GM12878 (cell line): ENCODE results near the gene USE1. TPM values are rescaled to one million over a fixed set of nuclear protein-coding genes. Genes with fewer than 3 reads are reported as not detected.

Experiments
- ATAC-seq: fragments of 200-7000 bp; cut with Tn5 transposase; 3 replicates; pipeline ENCODE4 v1.9.1; 2020; ENCODE audit warnings: mild to moderate bottlenecking, moderate library complexity
- Bru-seq: library from RNA; stranded (reverse); fragments of 400-500 nt; gene quantifications from one replicate; lab custom pipeline; 2021; lab: Mats Ljungman, UMichigan
- BruChase-seq, 2 experiments: library from RNA; stranded (reverse); fragments of 400-500 nt; gene quantifications; one replicate each; lab custom pipeline; 2021; lab: Mats Ljungman, UMichigan
- BruUV-seq: library from RNA; stranded (reverse); fragments of 400-500 nt; replicated peaks from 2 replicates; lab custom pipeline; 2021; lab: Mats Ljungman, UMichigan
- CTCF ChIA-PET: fragments of 300-600 bp; sonication (Branson Sonifier 250); formaldehyde crosslinking; extraction: SDS; loops from one replicate; lab custom pipeline; 2021; ENCODE audit warnings: inconsistent platforms; lab: Yijun Ruan, JAX
- POLR2A ChIA-PET: fragments of 350-600 bp; formaldehyde crosslinking; extraction: SDS; loops from one replicate; lab custom pipeline; 2021; ENCODE audit warnings: inconsistent platforms; lab: Charles Lee
- RAD21 ChIA-PET: fragments of 300-600 bp; sonication (Branson Sonifier 250); formaldehyde crosslinking; loops from one replicate; lab custom pipeline; 2023; ENCODE audit warnings: antibody characterized with exemption; ENCODE audit not compliant: unreplicated experiment; lab: Charles Lee
- SMC1A ChIA-PET: fragments of 300-600 bp; sonication (Branson Sonifier 250); formaldehyde crosslinking; loops from one replicate; lab custom pipeline; 2023; ENCODE audit not compliant: unreplicated experiment, uncharacterized antibody; lab: Charles Lee
- DNase-seq: peaks from one replicate; pipeline ENCODE4 v3.0.0-alpha.2; 2011; ENCODE audit warnings: low read depth, low spot score
- FAIRE-seq: peaks from 3 replicates; lab custom pipeline; 2011; peaks lifted over from hg19 to GRCh38; lab: Jason Lieb, UNC
- H2AFZ ChIP-seq: 2 replicates; pipeline ENCODE4 v1.6.0; 2011; ENCODE audit warnings: low read depth, low read length, control low read depth; ENCODE audit not compliant: control insufficient read depth
- H3K27ac ChIP-seq: 2 replicates; pipeline ENCODE4 v1.5.1; 2011; ENCODE audit warnings: control low read depth; ENCODE audit not compliant: control insufficient read depth, insufficient read depth
- H3K27me3 ChIP-seq, 2 experiments: replicated peaks in 1 of 2; 2 replicates each; pipeline versions ENCODE4 v1.6.0 to v1.6.1; 2011; ENCODE audit warnings: low read length in 1 of 2; ENCODE audit not compliant: control insufficient read depth in 2 of 2, insufficient read depth in 2 of 2
- H3K36me3 ChIP-seq, 2 experiments: 2 replicates each; pipeline ENCODE4 v1.5.1; 2011; ENCODE audit warnings: low read length in 1 of 2; ENCODE audit not compliant: control insufficient read depth in 2 of 2, insufficient read depth in 2 of 2
- H3K4me1 ChIP-seq: 2 replicates; pipeline ENCODE4 v1.6.1; 2011; ENCODE audit warnings: mild to moderate bottlenecking, low read length, moderate library complexity, mixed read lengths; ENCODE audit not compliant: control insufficient read depth, insufficient read depth
- H3K4me2 ChIP-seq: 2 replicates; pipeline ENCODE4 v1.6.0; 2011; ENCODE audit warnings: control low read depth; ENCODE audit not compliant: control insufficient read depth, insufficient read depth
- H3K4me3 ChIP-seq: fragments of 200-600 bp; sonication (generic); 2 replicates; pipeline ENCODE4 v1.5.1; 2016
- H3K79me2 ChIP-seq: 2 replicates; pipeline ENCODE4 v1.6.0; 2011; ENCODE audit warnings: low read length; ENCODE audit not compliant: control insufficient read depth, insufficient read depth
- H3K9ac ChIP-seq: 2 replicates; pipeline ENCODE4 v1.8.0; 2011; ENCODE audit warnings: low read length, control low read depth, mixed read lengths; ENCODE audit not compliant: control insufficient read depth, insufficient read depth
- H3K9me3 ChIP-seq: replicated peaks from 3 replicates; pipeline ENCODE4 v1.5.1; 2011; ENCODE audit warnings: mild to moderate bottlenecking, low read length; ENCODE audit not compliant: control insufficient read depth, insufficient read depth
- H4K20me1 ChIP-seq: 2 replicates; pipeline ENCODE4 v1.6.0; 2011; ENCODE audit not compliant: control insufficient read depth, insufficient read depth
- CBFB ChIP-seq: IDR thresholded peaks from 2 replicates; pipeline ENCODE4 v1.6.1; 2016; ENCODE audit warnings: antibody characterized with exemption, low read depth
- CEBPB ChIP-seq, 2 experiments: fragments of 150-350 bp in 1 of 2; IDR thresholded peaks; 2 replicates each; pipeline ENCODE4 v1.6.1; 2012 to 2014; ENCODE audit warnings: low read depth in 2 of 2, low read length in 2 of 2, borderline replicate concordance in 1 of 2, inconsistent platforms in 1 of 2
- CHD1 ChIP-seq: IDR thresholded peaks from 2 replicates; pipeline ENCODE4 v1.6.1; 2012; ENCODE audit warnings: low read depth, low read length, improper control_type of control experiment
- ESRRA ChIP-seq: IDR thresholded peaks from 2 replicates; pipeline ENCODE4 v1.6.1; 2012; ENCODE audit warnings: mild to moderate bottlenecking, low read length, improper control_type of control experiment
- FOXK2 ChIP-seq: fragments of 450-650 bp; IDR thresholded peaks from 2 replicates; pipeline ENCODE4 v1.6.1; 2017; ENCODE audit warnings: mild to moderate bottlenecking, moderate library complexity
- IKZF1 ChIP-seq: fragments of 450-650 bp; conservative IDR thresholded peaks from 2 replicates; pipeline ENCODE4 v1.6.1; 2017; ENCODE audit warnings: antibody characterized with exemption, mild to moderate bottlenecking
- IKZF2 ChIP-seq, 2 experiments: fragments of 450-650 bp; IDR thresholded peaks; 2 replicates each; pipeline ENCODE4 v1.6.1; 2017; ENCODE audit warnings: mild to moderate bottlenecking in 2 of 2, moderate library complexity in 2 of 2
- KDM1A ChIP-seq: fragments of 200-600 bp; sonication (generic); IDR thresholded peaks from 2 replicates; pipeline ENCODE4 v1.6.1; 2016; ENCODE audit warnings: borderline replicate concordance
- LARP7 ChIP-seq: fragments of 450-650 bp; IDR thresholded peaks from 2 replicates; pipeline ENCODE4 v1.6.1; 2017; ENCODE audit warnings: mild to moderate bottlenecking
- MTA3 ChIP-seq: IDR thresholded peaks from 2 replicates; pipeline ENCODE4 v1.6.1; 2012; ENCODE audit warnings: low read length, inconsistent platforms, borderline replicate concordance
- NFXL1 ChIP-seq: fragments of 450-650 bp; IDR thresholded peaks from 2 replicates; pipeline ENCODE4 v1.6.1; 2017; ENCODE audit warnings: antibody characterized with exemption, mild to moderate bottlenecking, borderline replicate concordance
- RAD21 ChIP-seq: IDR thresholded peaks from 2 replicates; pipeline ENCODE4 v1.6.1; 2011; ENCODE audit warnings: mild to moderate bottlenecking, low read depth, low read length, moderate library complexity; ENCODE audit not compliant: insufficient read depth
- RELA ChIP-seq: fragments of 450-650 bp; IDR thresholded peaks from 2 replicates; pipeline ENCODE4 v1.8.0; 2014; ENCODE audit warnings: borderline replicate concordance; ENCODE audit not compliant: partially characterized antibody
- SMAD5 ChIP-seq: IDR thresholded peaks from 2 replicates; pipeline ENCODE4 v1.6.1; 2016; ENCODE audit warnings: antibody characterized with exemption, low read depth
- SREBF1 ChIP-seq: IDR thresholded peaks from 2 replicates; pipeline ENCODE4 v1.6.1; 2012; ENCODE audit warnings: mild to moderate bottlenecking, low read length
- STAT1 ChIP-seq: fragments of 450-650 bp; conservative IDR thresholded peaks from 2 replicates; pipeline ENCODE4 v1.6.1; 2014; ENCODE audit warnings: antibody characterized with exemption, mild to moderate bottlenecking
- TCF7 ChIP-seq: IDR thresholded peaks from 2 replicates; pipeline ENCODE4 v1.6.1; 2014; ENCODE audit warnings: antibody characterized with exemption, borderline replicate concordance
- YBX1 ChIP-seq: fragments of 450-650 bp; IDR thresholded peaks from 2 replicates; pipeline ENCODE4 v1.6.1; 2016; ENCODE audit warnings: antibody characterized with exemption
- ZNF207 ChIP-seq: fragments of 450-650 bp; IDR thresholded peaks from 2 replicates; pipeline ENCODE4 v1.6.1; 2014; ENCODE audit warnings: antibody characterized with exemption, mild to moderate bottlenecking, borderline replicate concordance
- ZNF384 ChIP-seq: IDR thresholded peaks from 2 replicates; pipeline ENCODE4 v1.6.1; 2012; ENCODE audit warnings: low read depth, mild to moderate bottlenecking, low read length, improper control_type of control experiment, borderline replicate concordance
- ZNF622 ChIP-seq: fragments of 450-650 bp; IDR thresholded peaks from 2 replicates; pipeline ENCODE4 v1.6.1; 2017; ENCODE audit warnings: mild to moderate bottlenecking, inconsistent platforms
- ZZZ3 ChIP-seq: IDR thresholded peaks from 2 replicates; pipeline ENCODE4 v1.6.1; 2011; ENCODE audit warnings: low read depth; ENCODE audit not compliant: control insufficient read depth, insufficient read length
- WGBS: methylation state at CpG from one replicate; pipeline ENCODE4 v1.1.6; 2016; ENCODE audit warnings: low lambda C conversion rate; ENCODE audit not compliant: insufficient replicate concordance, insufficient coverage; ENCODE audit errors: missing lambda C conversion rate; 5-methylcytosine and 5-hydroxymethylcytosine counted together
- in situ Hi-C: fragments of 300-500 bp; cut with MboI; formaldehyde crosslinking; loops from 9 replicates; pipeline ENCODE4 v1.14.3; 2018; ENCODE audit warnings: mixed read lengths
- intact Hi-C: fragments of 100-400 bp; cut with micrococcal nuclease; formaldehyde crosslinking; loops from one replicate; pipeline ENCODE4 v1.14.2; 2022; ENCODE audit not compliant: unreplicated experiment
- long read RNA-seq, 2 experiments: library from polyadenylated mRNA; unstranded; transcript quantifications; one replicate each; pipeline ENCODE4 v2.0.0, GENCODE V29; 2019 to 2020
- polyA minus RNA-seq, 3 experiments: library from RNA; depleted of rRNA, polyadenylated mRNA; stranded (reverse); fragments of >200 nt; gene quantifications; 2 replicates each; pipeline ENCODE4 v1.2.3, GENCODE V29; 2011
- polyA plus RNA-seq, 11 experiments: library from polyadenylated mRNA; depleted of rRNA in 4 of 11; unstranded in 6 of 11; stranded (reverse) in 5 of 11; fragments of >200 nt; fragmentation: Nextera tagmentation in 4 of 11; fragmentation: Illumina TruSeq in 1 of 11; extraction: Ambion mirVana in 4 of 11; extraction: Trizol in 1 of 11; gene quantifications; 1 replicate in 1 of 11; 2 replicates in 10 of 11; pipeline versions ENCODE4 v1.2.1 to v1.2.3, GENCODE V29; 2011 to 2016; ENCODE audit warnings: inconsistent platforms in 2 of 11, missing spikeins in 2 of 11, low read depth in 1 of 11
- total RNA-seq, 4 experiments: library from RNA; depleted of rRNA in 3 of 4; stranded (reverse); fragments of >200 nt in 3 of 4; fragmentation: Illumina TruSeq in 1 of 4; extraction: Trizol in 1 of 4; gene quantifications; 2 replicates each; pipeline versions ENCODE4 v1.2.1 to v1.2.3, GENCODE V29; 2013 to 2021

USE1 gene
- 12.2 and 13.0 TPM in 2 replicates for total RNA-seq (2013; cell fraction: nucleolus; rRNA removed)
- total RNA-seq (2014; rRNA removed) (10.9 and 16.7 TPM in 2 replicates), total RNA-seq (2014; rRNA removed; fragmentation: Illumina TruSeq; extraction: Trizol) (11.4 and 13.6 TPM in 2 replicates), total RNA-seq (2021) (18.6 and 19.6 TPM in 2 replicates), polyA plus RNA-seq (2011; rRNA removed) (7.4 and 13.8 TPM in 2 replicates), polyA plus RNA-seq (2014; fragmentation: Illumina TruSeq; extraction: Trizol) (3.7 and 9.7 TPM in 2 replicates), polyA plus RNA-seq (2014; fragmentation: Nextera tagmentation; extraction: Ambion mirVana) (10 to 100 TPM in 1 of 2 experiments, 1 to 10 TPM in 1; 9.7 to 15.4 TPM), polyA plus RNA-seq (2014; rRNA removed) (23.3 and 24.0 TPM in 2 replicates), polyA plus RNA-seq (2016; fragmentation: Nextera tagmentation; extraction: Ambion mirVana) (10 to 100 TPM; 18.1 to 23.7 TPM), polyA minus RNA-seq (2011; rRNA and poly(A)+ RNA removed) (5.6 and 6.7 TPM in 2 replicates), Bru-seq, nascent RNA (percentile 66 among the genes with signal in this experiment), BruChase-seq, experiment 1, labeled RNA remaining after a 6-hour chase (percentile 83 among the genes with signal in this experiment), BruChase-seq, experiment 2, labeled RNA remaining after a 2-hour chase (percentile 64 among the genes with signal in this experiment)
- 25.4 TPM for polyA plus RNA-seq (2011; ENCODE audit: low read depth)
- 16.2 and 19.0 TPM in 2 replicates for polyA plus RNA-seq (2011; cell fraction: cytosol; rRNA removed)
- polyA plus RNA-seq (2011; cell fraction: nucleus; rRNA removed) = 23.2 and 23.5 TPM in 2 replicates
- 29.7 and 29.8 TPM in 2 replicates for polyA plus RNA-seq (2012)
- polyA minus RNA-seq (2011; cell fraction: cytosol; rRNA and poly(A)+ RNA removed) = 2.4 and 5.4 TPM in 2 replicates
- 4.0 and 6.0 TPM in 2 replicates for polyA minus RNA-seq (2011; cell fraction: nucleus; rRNA and poly(A)+ RNA removed)
- long read RNA-seq, experiment 1 = 0 reads
- long read RNA-seq, experiment 2, partial matches to known transcripts = 0 of 2 reads
- long read RNA-seq, experiment 2, other reads (novel, unspliced or antisense) = 1 of 2 reads

- BruUV-seq = no TSS peak
- Histone ChIP-seq H3K9ac (peak within 1 kb of the TSS; percentile 80), H3K36me3 (peaks cover 9 to 14% of the 10 kb centered on the region in 2 experiments; a peak in 3 of 4 replicates), H3K27ac (peak within 1 kb of the TSS; percentile 80), H3K27me3 (no peaks in the 10 kb centered on the region), H4K20me1 (no peaks in the 10 kb centered on the region), H3K9me3 (no peaks in the 10 kb centered on the region), H2AFZ (peak within 1 kb of the TSS; percentile 76), H3K79me2 (no peaks in the 10 kb centered on the region; the same call in 1 of the 2 replicates), H3K4me3 (peak within 1 kb of the TSS; percentile 67), H3K4me2 (peak within 1 kb of the TSS; percentile 98), H3K4me1 (peaks cover 13% of the 10 kb centered on the region)
- ChIA-PET CTCF (interaction anchor here (0.6 to 2.4 kb wide), 8 partner anchors 9 to 501 kb away, joined by 3 to 9 read pairs (median 3); partner anchors contain the start of gene OCEL1), SMC1A (interaction anchor here (0.9 to 2.0 kb wide), 10 partner anchors 11 to 142 kb away, joined by 3 to 8 read pairs (median 5); partner anchors contain the start of genes BABAM1 and OCEL1), POLR2A (interaction anchor here (0.5 to 2.2 kb wide), 13 partner anchors 11 to 386 kb away, joined by 3 to 13 read pairs (median 4); partner anchors contain the start of genes ANKLE1, BABAM1, OCEL1 and SIN3B), RAD21 (interaction anchor here (0.9 to 2.4 kb wide), 9 partner anchors 11 to 150 kb away, joined by 3 to 18 read pairs (median 4); partner anchors contain the start of genes BABAM1, DDA1 and OCEL1)
- whole genome bisulfite sequencing = 9% methylated on average over 40 of the region's 56 CpGs
- ATAC-seq (peak; percentile 98), DNase-seq (peak; percentile 63), FAIRE-seq (peak; percentile 76)
- intact Hi-C loops = no loop called here
- in situ Hi-C loops = no loop called here
- TF ChIP-seq MTA3 = no peak; the same call in 1 of the 2 replicates
- TF ChIP-seq TCF7 = no peak
- no peak for TF ChIP-seq KDM1A
- TF ChIP-seq SMAD5 = peak; percentile 51; the same call in 1 of the 2 replicates
- TF ChIP-seq CHD1 = peak; percentile 81; the same call in 1 of the 2 replicates
- peak; percentile 87 for TF ChIP-seq ZNF207
- peak; percentile 83 for TF ChIP-seq RELA
- no peak for TF ChIP-seq IKZF2 (IDR thresholded peaks at IDR 0.05)
- no peak for TF ChIP-seq RAD21
- peak; percentile 89 for TF ChIP-seq IKZF1
- no peak for TF ChIP-seq CEBPB (IDR thresholded peaks at IDR 0.05; ENCODE audit: borderline replicate concordance in 1 of 2, low read depth in 2 of 2, low read length in 2 of 2)
- peak; percentile 64; the same call in 1 of the 2 replicates for TF ChIP-seq CBFB
- peak; percentile 77 for TF ChIP-seq LARP7
- no peak for TF ChIP-seq ESRRA
- no peak for TF ChIP-seq YBX1
- no peak for TF ChIP-seq ZNF622
- no peak for TF ChIP-seq NFXL1
- no peak for TF ChIP-seq SREBF1
- no peak for TF ChIP-seq ZNF384
- no peak for TF ChIP-seq ZZZ3
- 0 out of 2 replicates have a peak, but pooled peaks have one; percentile 79 for TF ChIP-seq STAT1
- peak; percentile 81 for TF ChIP-seq FOXK2
These were observed at the start of gene USE1 for GRCh38 chr19:17215127-17215971. Gene USE1, plus strand, starts transcription at chr19:17215357. Its CDS starts 49 bp downstream, at chr19:17215406.
